NCI-H345 (cell line): Measurements from ENCODE around the gene ACP3.
"Not testable (repeated sequence)": the region's sequence is repeated elsewhere in the genome, so short reads cannot be mapped to it uniquely, and the experiment has no call there.

ENCODE experiments used
- DNase-seq: peaks from one replicate; lab custom pipeline; 2025; lab: John Stamatoyannopoulos, UW

Gene ACP3

GRCh38 chr3:132362329-132362728 is 45.1 kb downstream of the ACP3 start:
- DNase-seq = no peak

DNA sequence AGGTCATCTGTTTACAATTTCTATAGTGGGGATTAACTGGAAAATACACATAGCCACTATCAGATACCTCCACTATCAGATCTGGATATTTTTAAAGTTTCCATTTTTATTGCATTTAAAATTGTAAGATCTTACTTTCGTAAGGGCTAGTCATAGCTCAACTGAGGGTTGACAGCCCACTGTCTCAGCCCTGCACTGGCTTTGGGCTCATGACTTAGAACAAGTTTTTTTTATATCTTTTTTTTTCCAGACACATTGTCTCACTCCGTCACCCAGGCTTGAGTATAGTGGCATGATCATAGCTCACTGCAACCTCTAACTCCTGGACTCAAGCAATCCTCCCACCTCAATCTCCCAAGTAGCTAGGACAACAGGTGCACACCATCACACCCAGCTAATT is 51.3 kb downstream of the ACP3 start:
- DNase-seq = no peak

GRCh38 chr3:132368962-132369361 is 51.8 kb downstream of the ACP3 start:
- no peak for DNase-seq

- not testable (repeated sequence) for DNase-seq
These were observed 59.7 kb downstream of the ACP3 start for GRCh38 chr3:132376945-132377354.

DNA sequence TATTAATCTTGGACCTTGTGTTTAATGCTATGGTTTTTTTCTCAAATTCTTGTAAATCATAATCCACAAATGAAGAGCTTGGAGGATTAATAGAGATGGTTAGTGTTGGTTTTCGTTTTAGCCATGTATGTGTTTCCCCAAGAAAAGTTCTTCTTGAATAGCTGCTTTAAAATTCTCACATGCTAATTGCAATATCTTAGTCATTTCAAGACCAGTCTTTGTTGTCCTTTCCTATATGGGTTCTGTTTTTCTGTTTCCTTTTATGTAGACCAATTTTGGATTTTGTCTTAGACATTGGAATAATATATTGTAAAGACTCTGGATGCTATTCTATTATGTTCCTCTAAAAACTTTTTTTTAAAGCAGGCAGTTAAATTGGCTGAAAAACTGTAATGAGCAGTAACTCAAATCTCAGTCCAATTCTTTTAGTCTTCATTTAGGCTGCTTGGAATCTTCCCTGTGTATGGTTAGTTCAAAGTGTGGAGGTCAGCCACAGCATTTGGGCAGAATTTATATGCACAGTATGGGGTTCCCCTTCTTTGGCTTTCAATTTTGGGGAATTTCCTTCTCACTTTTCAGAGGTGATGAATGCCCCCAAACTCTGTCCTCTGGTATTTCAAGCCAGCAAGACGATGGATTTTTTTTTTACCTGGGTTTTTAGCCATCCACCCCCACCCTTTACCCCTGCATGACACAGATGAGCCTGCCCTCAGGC is 61.0 kb downstream of the ACP3 start:
- no peak for DNase-seq

DNA sequence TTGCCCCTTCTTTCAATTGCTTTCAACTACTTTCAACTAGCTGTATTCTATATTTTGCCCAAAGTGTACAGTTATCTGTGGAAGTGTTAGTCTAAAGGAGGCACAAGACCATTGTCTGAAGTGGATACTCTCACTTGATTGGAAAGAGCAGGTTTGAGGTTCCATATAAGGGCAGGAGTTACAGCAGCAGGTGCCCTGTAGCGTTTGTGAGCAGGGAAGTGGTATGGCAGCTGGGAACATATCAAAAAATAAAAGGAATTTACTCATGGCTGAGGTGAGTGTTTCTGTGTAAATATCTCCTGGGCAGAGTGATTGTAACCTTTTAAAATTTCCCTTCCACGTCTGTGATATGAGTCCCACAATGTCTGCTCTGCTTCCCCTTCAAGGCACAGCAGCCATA is 61.6 kb downstream of the ACP3 start:
- DNase-seq = peak; percentile 69

DNA sequence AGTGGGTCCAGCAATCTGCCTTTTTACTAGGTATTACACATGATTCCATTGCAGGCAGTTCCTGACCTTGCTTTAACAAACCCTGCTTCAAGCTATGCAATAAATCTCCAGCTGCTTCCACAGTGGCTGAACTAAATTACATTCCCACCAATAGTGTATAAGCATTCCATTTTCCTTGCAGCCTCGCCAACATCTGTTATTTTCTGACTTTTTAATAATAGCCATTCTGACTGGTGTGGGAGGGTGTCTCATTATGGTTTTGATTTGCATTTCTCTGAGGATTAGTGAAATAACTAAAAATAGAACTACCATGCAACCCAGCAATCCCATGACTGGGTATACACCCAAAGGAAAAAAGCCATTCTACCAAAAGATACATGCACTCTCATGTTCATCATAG is 63.7 kb downstream of the ACP3 start:
- DNase-seq = no peak

GRCh38 chr3:132381348-132381944 is 64.2 kb downstream of the ACP3 start:
- no peak for DNase-seq

DNA sequence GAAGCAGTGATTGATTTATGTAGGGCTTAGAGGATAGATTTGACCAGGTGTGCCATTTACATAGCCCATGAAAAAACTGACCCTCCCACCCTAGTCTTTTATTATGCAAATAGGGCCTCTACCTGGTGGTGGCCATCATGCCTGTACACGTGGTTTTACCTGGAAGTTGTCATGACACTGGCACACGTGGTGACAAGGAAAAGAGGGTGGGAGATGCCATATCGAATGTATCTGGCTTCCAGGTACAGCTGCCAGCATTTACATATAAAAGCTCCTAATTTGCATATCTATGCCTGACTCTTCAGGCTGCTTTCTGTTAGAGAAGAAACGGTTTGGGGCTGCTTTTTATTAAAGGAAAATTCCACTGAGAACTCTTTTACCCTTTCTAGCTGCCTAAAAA is 65.1 kb downstream of the ACP3 start:
- no peak for DNase-seq

- DNase-seq = no peak
These were observed 65.5 kb downstream of the ACP3 start for GRCh38 chr3:132382688-132383194.

GRCh38 chr3:132386259-132386658 is 69.1 kb downstream of the ACP3 start:
- no peak for DNase-seq

- DNase-seq = not testable (repeated sequence)
These were observed 75.5 kb downstream of the ACP3 start for GRCh38 chr3:132392675-132393074.

DNA sequence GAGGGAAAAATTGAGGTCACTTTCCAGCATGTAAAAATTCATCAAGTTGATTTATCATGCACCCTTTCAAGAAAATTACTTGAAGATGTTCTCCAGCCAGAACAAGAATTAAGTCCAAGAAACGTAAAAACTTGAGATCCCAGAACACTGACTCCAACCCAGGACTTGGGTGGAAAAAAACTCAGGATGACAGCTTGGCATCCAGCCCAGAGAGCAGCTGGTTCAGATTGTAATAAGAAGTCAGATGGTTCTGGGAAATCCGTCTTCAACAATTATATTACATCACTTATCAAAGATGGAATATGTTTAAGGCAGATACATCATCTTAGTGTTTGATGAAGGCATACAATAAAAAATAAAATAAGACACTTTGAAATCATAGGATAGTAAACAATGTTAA is 77.1 kb downstream of the ACP3 start:
- no peak for DNase-seq

- DNase-seq = no peak
These were observed 77.9 kb downstream of the ACP3 start for GRCh38 chr3:132395126-132395525.

GRCh38 chr3:132396255-132396654 is 79.0 kb downstream of the ACP3 start:
- no peak for DNase-seq

- DNase-seq = not testable (repeated sequence)
These were observed 79.6 kb downstream of the ACP3 start for GRCh38 chr3:132396776-132397175.

- DNase-seq = peak; percentile 11
These were observed 82.1 kb downstream of the ACP3 start for GRCh38 chr3:132399054-132399929.

GRCh38 chr3:132401255-132401654 is 84.0 kb downstream of the ACP3 start:
- no peak for DNase-seq

DNA sequence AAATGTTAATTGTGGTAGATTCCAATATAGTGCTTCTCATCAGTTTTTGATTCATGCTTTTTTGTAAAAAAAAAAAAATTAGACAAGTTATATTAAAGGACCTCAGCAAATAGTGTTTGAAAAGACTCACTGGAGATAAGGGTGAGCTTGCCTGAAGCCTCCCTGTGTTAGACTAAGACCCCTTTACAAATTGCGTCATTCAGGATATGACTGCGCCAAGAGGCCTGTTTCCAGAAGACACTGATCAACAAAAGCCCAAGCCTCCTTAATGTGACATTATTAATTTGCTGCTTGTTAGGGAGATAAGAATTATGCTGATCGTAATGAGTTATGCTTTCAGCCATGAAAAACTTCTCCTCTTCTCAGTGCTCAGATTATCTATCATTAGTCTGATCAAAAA is 87.1 kb downstream of the ACP3 start:
- no peak for DNase-seq

- DNase-seq = no peak
These were observed 88.0 kb downstream of the ACP3 start for GRCh38 chr3:132405188-132405587.

DNA sequence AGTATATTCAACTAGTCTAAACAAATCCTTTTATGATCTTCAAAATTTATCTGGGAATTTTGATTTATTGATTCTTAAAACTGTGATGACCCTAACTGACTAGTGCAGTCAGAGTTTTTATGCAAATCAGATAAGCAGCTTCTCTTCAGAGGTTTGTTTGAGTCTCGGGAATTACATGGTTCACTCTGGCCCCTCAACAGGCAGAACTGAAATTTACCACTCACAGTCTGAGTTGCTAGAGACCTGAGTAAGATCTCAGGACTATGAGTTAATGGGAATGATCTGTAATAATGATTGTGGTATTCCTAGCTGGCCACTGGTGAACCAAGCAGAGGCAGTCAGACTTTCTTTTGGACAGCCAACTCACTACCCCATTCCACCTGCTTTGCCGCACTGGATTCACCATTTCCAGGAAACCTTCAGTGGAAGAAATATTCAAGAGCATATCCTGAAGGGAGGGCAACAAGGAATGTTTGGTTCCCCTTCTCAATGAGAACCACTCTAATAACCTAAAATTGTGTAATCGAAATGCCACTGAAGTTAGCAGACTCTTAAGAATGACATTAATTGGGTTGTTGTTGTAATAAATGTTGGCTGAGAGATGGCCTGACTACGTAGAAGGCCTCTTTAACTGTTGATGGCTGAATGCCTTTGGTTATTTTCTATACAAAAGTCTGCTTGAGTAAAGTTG is 88.5 kb downstream of the ACP3 start:
- no peak for DNase-seq

- no peak for DNase-seq
These were observed 89.4 kb downstream of the ACP3 start for GRCh38 chr3:132406587-132406986.
